ENCODE data around the gene BTBD18.

Gene BTBD18

DNA sequence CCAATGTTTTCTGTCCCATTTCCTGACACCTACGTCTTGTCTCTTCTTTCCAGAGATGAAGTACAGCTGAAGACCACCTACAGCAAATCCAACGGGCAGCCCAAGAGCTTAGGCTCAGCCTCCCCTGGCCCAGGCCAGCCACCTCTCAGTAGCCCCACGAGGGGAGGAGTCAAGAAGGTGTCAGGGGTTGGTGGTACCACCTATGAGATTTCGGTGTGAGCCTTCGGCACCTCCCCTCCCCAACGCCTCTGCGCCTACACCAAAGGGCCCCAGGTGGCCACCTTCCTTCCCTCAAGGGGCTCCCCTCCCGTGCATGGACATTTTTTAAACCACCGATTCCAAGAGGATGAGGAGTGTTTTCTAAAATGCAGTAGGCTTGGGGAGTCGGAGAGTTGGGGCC lies 51.8 kb downstream of the BTBD18 start:
- TF ChIP-seq, protein P1, sequence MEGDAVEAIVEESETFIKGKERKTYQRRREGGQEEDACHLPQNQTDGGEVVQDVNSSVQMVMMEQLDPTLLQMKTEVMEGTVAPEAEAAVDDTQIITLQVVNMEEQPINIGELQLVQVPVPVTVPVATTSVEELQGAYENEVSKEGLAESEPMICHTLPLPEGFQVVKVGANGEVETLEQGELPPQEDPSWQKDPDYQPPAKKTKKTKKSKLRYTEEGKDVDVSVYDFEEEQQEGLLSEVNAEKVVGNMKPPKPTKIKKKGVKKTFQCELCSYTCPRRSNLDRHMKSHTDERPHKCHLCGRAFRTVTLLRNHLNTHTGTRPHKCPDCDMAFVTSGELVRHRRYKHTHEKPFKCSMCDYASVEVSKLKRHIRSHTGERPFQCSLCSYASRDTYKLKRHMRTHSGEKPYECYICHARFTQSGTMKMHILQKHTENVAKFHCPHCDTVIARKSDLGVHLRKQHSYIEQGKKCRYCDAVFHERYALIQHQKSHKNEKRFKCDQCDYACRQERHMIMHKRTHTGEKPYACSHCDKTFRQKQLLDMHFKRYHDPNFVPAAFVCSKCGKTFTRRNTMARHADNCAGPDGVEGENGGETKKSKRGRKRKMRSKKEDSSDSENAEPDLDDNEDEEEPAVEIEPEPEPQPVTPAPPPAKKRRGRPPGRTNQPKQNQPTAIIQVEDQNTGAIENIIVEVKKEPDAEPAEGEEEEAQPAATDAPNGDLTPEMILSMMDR (conservative IDR thresholded peaks at IDR 0.05; ENCODE audit: low read length) = no peak
- no peak for DNase-seq (ENCODE audit: low read depth)

DNA sequence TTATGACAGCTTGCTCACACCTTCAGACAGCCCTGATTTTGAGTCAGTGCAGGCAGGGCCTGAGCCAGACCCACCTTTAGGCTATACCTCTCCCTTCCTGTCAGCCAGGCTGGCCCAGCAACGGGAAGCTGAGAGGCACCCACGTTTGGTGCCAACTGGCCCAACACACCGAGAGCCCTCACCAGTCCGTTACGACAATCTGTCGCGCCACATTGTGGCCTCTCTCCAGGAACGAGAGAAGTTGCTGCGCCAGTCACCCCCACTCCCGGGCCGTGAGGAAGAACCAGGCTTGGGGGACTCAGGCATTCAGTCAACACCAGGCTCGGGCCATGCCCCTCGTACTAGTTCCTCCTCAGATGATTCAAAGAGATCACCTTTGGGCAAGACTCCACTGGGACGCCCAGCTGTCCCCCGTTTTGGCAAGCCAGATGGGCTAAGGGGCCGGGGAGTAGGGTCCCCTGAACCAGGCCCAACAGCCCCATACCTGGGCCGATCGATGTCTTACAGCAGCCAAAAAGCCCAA lies 52.7 kb downstream of the BTBD18 start:
- DNase-seq (ENCODE audit: low read depth) = no peak
- H3K4me3 ChIP-seq (ENCODE audit: low read length) = no peak overlapping the region
- TF ChIP-seq, protein P1 (conservative IDR thresholded peaks at IDR 0.05; ENCODE audit: low read length) = no peak

More for the DNA sequence above, 51.8 kb downstream of the BTBD18 start:
- H3K4me3 ChIP-seq (ENCODE audit: low read length) = no peak overlapping the region

Measured in AG10803 (cell line).